Glutamatergic neuron (in vitro differentiated cells): Measurements from ENCODE around the gene TEDC2. TPM values are rescaled to one million over a fixed set of nuclear protein-coding genes. Genes with fewer than 3 reads are reported as not detected.

ENCODE experiments used
- DNase-seq: peaks from one replicate; pipeline ENCODE4 v3.0.0; 2022
- H3K27ac Mint-ChIP-seq: one replicate; pipeline ENCODE4 v1.8.0; 2020; ENCODE audit warnings: mild to moderate bottlenecking, mixed read lengths, inconsistent platforms; ENCODE audit not compliant: unreplicated experiment
- H3K27me3 Mint-ChIP-seq: one replicate; pipeline ENCODE4 v1.8.0; 2020; ENCODE audit warnings: mild to moderate bottlenecking, moderate library complexity, mixed read lengths, inconsistent platforms; ENCODE audit not compliant: unreplicated experiment
- H3K36me3 Mint-ChIP-seq: one replicate; pipeline ENCODE4 v1.8.0; 2020; ENCODE audit warnings: mild to moderate bottlenecking, mixed read lengths, inconsistent platforms; ENCODE audit not compliant: unreplicated experiment
- H3K4me1 Mint-ChIP-seq: one replicate; pipeline ENCODE4 v1.8.0; 2020; ENCODE audit warnings: mild to moderate bottlenecking, low read depth, mixed read lengths, inconsistent platforms; ENCODE audit not compliant: unreplicated experiment
- H3K4me3 Mint-ChIP-seq: one replicate; pipeline ENCODE4 v1.8.0; 2020; ENCODE audit warnings: mild to moderate bottlenecking, mixed read lengths, inconsistent platforms; ENCODE audit not compliant: unreplicated experiment
- H3K9me3 Mint-ChIP-seq: one replicate; pipeline ENCODE4 v1.8.0; 2020; ENCODE audit warnings: mild to moderate bottlenecking, moderate library complexity, mixed read lengths, inconsistent platforms; ENCODE audit not compliant: unreplicated experiment
- total RNA-seq: library from RNA; stranded (reverse); fragmentation: NEBNext Ultra II Directional; extraction: Animal tissue kit (Norgen Biotek cat#: 25700); gene quantifications from one replicate; pipeline ENCODE4 v1.2.1, GENCODE V29; 2021; ENCODE audit not compliant: unreplicated experiment
- TF ChIP-seq, protein P1 (sequence below): fragments of 200-600 bp; sonication (generic); IDR thresholded peaks from one replicate; pipeline ENCODE4 v1.5.0; 2021; ENCODE audit not compliant: partially characterized antibody, unreplicated experiment

The TEDC2 gene
- total RNA-seq, 1 donor from 2014 or later, result 21.1 TPM

DNA sequence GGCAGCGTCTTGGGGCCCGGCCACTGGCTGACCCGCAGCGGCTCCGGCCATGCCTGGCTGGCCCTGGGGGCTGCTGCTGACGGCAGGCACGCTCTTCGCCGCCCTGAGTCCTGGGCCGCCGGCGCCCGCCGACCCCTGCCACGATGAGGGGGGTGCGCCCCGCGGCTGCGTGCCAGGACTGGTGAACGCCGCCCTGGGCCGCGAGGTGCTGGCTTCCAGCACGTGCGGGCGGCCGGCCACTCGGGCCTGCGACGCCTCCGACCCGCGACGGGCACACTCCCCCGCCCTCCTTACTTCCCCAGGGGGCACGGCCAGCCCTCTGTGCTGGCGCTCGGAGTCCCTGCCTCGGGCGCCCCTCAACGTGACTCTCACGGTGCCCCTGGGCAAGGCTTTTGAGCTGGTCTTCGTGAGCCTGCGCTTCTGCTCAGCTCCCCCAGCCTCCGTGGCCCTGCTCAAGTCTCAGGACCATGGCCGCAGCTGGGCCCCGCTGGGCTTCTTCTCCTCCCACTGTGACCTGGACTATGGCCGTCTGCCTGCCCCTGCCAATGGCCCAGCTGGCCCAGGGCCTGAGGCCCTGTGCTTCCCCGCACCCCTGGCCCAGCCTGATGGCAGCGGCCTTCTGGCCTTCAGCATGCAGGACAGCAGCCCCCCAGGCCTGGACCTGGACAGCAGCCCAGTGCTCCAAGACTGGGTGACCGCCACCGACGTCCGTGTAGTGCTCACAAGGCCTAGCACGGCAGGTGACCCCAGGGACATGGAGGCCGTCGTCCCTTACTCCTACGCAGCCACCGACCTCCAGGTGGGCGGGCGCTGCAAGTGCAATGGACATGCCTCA, 12.0 kb downstream of the TEDC2 start:
- Mint-ChIP-seq H3K4me3 (no peak overlapping the region), H3K27me3 (peaks cover 19% of the 10 kb centered on the region), H3K4me1 (peaks cover 14% of the 10 kb centered on the region), H3K36me3 (no peaks in the 10 kb centered on the region), H3K9me3 (peaks cover 8% of the 10 kb centered on the region), H3K27ac (no peak overlapping the region)
- DNase-seq, result peak; percentile 58
- TF ChIP-seq, protein P1, sequence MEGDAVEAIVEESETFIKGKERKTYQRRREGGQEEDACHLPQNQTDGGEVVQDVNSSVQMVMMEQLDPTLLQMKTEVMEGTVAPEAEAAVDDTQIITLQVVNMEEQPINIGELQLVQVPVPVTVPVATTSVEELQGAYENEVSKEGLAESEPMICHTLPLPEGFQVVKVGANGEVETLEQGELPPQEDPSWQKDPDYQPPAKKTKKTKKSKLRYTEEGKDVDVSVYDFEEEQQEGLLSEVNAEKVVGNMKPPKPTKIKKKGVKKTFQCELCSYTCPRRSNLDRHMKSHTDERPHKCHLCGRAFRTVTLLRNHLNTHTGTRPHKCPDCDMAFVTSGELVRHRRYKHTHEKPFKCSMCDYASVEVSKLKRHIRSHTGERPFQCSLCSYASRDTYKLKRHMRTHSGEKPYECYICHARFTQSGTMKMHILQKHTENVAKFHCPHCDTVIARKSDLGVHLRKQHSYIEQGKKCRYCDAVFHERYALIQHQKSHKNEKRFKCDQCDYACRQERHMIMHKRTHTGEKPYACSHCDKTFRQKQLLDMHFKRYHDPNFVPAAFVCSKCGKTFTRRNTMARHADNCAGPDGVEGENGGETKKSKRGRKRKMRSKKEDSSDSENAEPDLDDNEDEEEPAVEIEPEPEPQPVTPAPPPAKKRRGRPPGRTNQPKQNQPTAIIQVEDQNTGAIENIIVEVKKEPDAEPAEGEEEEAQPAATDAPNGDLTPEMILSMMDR, result no peak

DNA sequence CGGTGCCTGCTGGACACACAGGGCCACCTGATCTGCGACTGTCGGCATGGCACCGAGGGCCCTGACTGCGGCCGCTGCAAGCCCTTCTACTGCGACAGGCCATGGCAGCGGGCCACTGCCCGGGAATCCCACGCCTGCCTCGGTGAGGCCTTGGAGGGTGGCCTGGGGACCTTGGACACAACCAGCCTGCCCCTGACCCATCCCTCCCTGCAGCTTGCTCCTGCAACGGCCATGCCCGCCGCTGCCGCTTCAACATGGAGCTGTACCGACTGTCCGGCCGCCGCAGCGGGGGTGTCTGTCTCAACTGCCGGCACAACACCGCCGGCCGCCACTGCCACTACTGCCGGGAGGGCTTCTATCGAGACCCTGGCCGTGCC, 12.6 kb downstream of the TEDC2 start:
- Mint-ChIP-seq H3K27ac (no peak overlapping the region), H3K27me3 (peaks cover 20% of the 10 kb centered on the region), H3K36me3 (no peaks in the 10 kb centered on the region), H3K4me1 (peaks cover 14% of the 10 kb centered on the region), H3K9me3 (peaks cover 8% of the 10 kb centered on the region), H3K4me3 (no peak overlapping the region)
- no peak for DNase-seq
- TF ChIP-seq, protein P1, result no peak

DNA sequence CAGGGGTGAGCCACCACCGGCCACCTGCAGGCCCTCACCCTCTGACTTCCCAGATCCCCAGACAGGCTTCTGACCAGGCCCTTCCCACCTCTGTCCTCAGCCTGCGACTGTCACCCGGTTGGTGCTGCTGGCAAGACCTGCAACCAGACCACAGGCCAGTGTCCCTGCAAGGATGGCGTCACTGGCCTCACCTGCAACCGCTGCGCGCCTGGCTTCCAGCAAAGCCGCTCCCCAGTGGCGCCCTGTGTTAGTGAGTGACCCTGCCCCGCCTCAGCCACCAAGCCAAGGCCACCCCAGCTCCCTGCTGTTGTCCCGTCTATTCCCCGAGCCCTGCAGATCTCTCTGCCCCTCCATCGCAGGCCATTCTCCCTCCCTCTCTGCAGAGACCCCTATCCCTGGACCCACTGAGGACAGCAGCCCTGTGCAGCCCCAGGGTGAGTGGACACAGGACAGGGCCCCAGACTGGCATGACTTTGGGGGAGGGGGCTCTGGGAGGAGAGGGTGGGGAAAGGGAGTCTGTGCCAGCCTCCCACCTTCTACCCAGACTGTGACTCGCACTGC, 13.1 kb downstream of the TEDC2 start:
- Mint-ChIP-seq H3K27me3 (peaks cover 20% of the 10 kb centered on the region), H3K36me3 (no peaks in the 10 kb centered on the region), H3K4me1 (peaks cover 19% of the 10 kb centered on the region), H3K27ac (no peak overlapping the region), H3K9me3 (peaks cover 10% of the 10 kb centered on the region), H3K4me3 (peak overlapping the region; percentile 67)
- no peak for DNase-seq
- TF ChIP-seq, protein P1, result no peak

DNA sequence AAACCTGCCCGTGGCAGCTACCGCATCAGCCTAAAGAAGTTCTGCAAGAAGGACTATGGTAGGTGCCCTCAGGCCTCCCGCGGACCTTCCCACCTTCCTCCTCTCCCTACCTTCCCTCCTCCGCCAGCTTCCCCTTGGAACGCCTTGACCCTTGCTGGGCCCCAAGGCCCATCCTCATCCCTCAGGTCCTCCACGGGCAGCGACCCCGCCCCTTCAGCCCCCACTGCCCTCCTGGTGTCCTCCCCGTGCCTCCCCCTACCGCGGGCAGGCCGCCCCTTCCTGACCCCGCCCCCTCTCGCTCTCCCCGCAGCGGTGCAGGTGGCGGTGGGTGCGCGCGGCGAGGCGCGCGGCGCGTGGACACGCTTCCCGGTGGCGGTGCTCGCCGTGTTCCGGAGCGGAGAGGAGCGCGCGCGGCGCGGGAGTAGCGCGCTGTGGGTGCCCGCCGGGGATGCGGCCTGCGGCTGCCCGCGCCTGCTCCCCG, 13.6 kb downstream of the TEDC2 start:
- no peak for DNase-seq
- Mint-ChIP-seq H3K9me3 (peaks cover 10% of the 10 kb centered on the region), H3K4me3 (peak overlapping the region; percentile 67), H3K36me3 (no peaks in the 10 kb centered on the region), H3K4me1 (peaks cover 19% of the 10 kb centered on the region), H3K27ac (no peak overlapping the region), H3K27me3 (peaks cover 18% of the 10 kb centered on the region)
- TF ChIP-seq, protein P1, result no peak
